ENCODE data around the gene GATA3. TPM values are rescaled to one million over a fixed set of nuclear protein-coding genes. Genes with fewer than 3 reads are reported as not detected.

The GATA3 gene
- total RNA-seq, 1 donor: not detected

DNA sequence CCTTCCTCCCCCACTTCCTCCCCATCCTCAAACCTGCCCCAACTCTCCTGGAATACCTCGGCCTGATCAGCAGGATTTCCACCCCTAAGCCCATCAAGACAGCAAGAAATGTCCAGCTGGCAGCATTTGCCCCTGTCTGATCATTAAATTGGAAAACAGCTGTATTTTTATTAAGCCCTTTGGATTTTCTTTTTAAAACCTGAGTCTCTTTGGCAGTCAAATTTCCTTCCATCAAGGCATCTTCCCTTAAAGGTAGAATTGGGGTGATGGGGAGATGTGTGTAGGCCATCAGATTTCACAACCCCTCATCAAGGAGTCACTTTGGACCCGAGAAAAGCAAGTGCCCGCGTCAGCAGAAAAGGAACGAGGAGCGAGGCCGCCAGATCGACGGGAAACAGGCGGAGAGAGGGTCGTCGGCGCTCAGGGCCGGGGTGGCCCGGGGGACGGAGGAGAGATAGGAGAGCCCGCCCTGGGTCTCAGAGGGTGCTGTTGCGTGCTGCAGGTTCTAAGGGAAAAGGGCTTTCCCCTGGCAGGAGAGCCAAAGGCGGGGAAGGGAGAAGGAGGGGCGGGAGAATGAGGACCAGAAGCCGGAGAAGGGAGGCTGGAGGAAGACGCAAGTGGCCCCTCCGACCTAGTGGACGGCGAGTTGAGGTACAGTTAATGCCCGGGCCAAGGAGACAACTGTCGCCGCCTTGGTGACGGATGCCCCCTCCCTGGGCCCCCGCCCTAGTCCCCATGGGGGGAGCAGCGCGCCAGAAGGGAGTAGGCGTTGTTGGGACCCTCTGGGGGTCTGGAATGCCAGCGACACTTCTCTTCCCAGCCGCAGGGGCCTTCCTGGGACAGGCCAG lies 11.5 kb upstream of the GATA3 start:
- no peak for DNase-seq (ENCODE audit: low read depth)
- TF ChIP-seq CTCF (IDR thresholded peaks at IDR 0.05; ENCODE audit: insufficient read depth, low read depth, low read length): no peak
- H3K4me3 ChIP-seq (ENCODE audit: low read depth, low read length): no peak overlapping the region

DNA sequence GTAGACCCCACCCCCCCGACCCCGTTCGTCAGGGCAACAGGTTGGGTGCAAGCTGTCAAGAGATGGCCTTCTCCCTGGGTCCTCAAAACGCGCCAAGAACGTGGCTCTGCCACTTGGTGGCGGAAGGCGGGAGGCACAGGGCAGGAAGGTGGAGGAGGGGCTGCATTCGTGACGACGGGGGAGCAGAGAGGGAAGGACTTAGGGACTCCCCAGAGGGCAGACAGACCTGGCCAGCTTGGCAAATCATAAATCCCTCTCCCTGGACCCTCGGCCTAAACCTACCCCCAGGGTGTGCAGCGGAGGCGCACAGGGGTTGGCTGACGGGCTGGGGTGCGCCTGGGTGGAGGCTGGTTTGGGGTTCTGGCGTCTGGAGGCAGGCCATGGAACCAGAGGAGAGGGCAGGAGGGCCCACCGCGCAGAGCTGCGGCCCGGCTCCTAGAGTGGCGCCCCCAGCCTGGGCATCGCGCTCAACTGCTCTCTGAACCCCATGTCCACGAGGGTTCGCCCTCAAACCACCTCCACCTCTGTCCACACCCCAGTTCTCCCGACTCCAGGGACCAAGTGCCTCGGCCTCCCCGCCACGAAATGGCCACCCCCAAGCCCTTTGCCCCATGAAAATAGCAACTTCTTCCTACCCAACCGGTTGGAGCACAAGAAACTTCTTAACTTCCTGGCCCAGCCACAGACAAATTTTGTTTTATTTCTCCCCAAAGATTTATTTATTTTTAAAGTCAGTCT lies 10.8 kb upstream of the GATA3 start:
- DNase-seq (ENCODE audit: low read depth): no peak
- TF ChIP-seq CTCF (IDR thresholded peaks at IDR 0.05; ENCODE audit: insufficient read depth, low read depth, low read length): no peak
- H3K4me3 ChIP-seq (ENCODE audit: low read depth, low read length): no peak overlapping the region

DNA sequence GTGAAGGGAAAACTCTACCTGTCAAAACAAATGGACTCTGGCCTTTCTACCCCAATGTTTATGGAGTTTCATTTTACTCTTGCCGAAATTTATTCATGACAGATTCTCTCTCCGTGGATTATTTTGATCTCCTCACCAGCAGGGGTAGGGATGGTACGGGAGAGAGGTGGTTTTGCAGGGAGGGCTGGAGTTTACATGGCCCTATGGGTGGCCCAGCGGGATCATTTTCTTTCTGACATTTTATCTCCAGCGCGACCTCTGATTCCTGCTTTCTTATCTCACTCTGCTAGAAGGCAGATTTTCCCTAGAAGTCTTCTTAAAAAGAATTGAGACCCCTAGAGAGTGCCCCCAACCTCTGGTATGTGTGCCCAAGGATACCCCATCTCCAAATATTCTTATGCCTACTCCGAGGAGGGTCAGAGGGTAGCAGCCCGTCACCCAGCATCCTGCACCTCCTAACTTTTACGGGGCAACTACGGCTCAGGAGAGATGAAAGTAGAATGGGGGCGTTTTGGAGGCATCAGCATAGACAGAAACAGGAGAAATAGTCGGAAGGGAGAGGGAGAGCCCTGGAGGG lies 10.1 kb upstream of the GATA3 start:
- DNase-seq (ENCODE audit: low read depth): no peak
- no peak overlapping the region for H3K4me3 ChIP-seq (ENCODE audit: low read depth, low read length)
- no peak for TF ChIP-seq CTCF (IDR thresholded peaks at IDR 0.05; ENCODE audit: insufficient read depth, low read depth, low read length)

DNA sequence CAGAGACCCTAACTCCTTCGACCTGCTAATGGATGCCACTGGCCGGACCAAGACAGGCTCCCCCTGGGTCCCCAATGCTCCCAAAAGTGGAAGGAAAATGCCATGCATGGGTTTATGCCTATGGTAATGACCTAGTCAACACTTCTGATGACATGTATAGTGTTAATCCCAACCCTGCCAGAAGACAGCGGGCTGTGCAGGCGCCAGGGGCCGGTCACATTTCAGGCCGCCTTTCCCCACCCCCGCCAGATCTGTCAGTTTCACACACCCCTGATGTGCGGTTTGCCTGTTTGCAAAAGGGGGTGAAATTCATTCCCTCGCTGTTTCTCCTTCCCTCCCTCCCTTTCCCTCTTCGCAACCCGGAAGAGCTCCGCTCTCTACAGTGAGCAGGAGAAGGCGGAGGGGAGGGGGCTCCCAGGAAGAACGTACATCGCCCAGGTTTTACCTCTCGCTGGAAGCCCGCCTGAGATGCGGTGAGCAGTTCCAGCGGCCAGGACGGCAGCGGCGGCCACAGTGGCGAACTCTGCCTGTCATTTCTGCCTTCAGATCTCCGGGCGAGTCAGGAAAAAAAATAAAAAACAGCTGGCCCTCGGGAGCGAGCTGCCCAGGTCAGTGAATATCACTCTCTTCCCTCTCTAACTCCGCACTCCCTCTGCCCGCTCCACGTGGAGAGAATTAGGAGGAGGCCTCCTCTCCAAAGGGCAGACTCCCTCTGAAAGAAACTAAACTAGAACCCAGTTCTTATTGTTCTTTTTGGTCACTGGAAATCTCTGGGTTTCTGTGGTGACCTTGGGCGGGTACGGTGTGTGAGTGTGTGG lies 9.4 kb upstream of the GATA3 start:
- no peak for DNase-seq (ENCODE audit: low read depth)
- no peak overlapping the region for H3K4me3 ChIP-seq (ENCODE audit: low read depth, low read length)
- no peak for TF ChIP-seq CTCF (IDR thresholded peaks at IDR 0.05; ENCODE audit: insufficient read depth, low read depth, low read length)

DNA sequence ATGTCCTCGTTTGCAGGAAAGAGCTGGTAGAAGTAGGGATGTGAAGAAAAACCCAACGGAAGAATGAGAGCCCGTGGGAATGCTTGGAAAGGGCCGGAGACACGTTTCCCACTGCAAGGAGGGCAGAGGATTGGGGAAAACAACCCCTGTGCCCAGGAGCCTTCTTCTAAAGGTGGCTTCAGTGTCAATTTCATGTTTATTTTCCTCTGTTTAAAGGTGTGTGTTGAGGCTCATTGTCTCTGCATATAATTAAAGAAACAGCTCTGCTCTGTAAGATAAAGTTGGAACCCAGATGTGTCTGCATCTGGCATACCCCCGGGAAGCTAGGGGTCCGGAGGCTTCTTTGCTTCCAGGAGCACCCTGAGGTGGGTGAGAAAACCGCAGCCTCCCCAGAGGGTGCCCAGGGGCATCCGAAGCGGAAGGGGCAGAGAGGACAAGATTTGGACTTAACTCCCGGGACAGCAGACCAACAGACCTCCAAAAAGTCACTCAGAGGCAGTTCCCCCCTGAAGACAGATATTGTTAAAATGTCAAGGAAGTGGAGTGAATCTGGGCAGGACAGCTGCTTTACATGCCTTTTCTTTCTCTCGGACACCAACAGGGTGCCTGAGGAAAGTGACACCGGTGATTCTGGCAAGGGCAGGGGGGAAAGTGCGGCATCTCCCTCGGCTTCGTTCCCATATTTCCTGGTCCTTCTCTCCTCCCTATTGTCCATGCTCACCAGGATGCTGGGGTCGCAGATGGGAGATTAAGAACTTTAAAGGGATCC lies 8.6 kb upstream of the GATA3 start:
- TF ChIP-seq CTCF (IDR thresholded peaks at IDR 0.05; ENCODE audit: insufficient read depth, low read depth, low read length): no peak
- H3K4me3 ChIP-seq (ENCODE audit: low read depth, low read length): no peak overlapping the region
- no peak for DNase-seq (ENCODE audit: low read depth)

Data from fibroblast of villous mesenchyme (primary cell).